NCI-H2227 (cell line): Measurements from ENCODE around the gene NEU4.
"Not testable (repeated sequence)": the region's sequence is repeated elsewhere in the genome, so short reads cannot be mapped to it uniquely, and the experiment has no call there.

Experiments used
- DNase-seq: peaks from one replicate; lab custom pipeline; 2025; ENCODE audit not compliant: unreplicated experiment; lab: John Stamatoyannopoulos, UW

Gene NEU4

GRCh38 chr2:241775223-241776177 is 33.5 kb upstream of the NEU4 start:
- DNase-seq: no peak

DNA sequence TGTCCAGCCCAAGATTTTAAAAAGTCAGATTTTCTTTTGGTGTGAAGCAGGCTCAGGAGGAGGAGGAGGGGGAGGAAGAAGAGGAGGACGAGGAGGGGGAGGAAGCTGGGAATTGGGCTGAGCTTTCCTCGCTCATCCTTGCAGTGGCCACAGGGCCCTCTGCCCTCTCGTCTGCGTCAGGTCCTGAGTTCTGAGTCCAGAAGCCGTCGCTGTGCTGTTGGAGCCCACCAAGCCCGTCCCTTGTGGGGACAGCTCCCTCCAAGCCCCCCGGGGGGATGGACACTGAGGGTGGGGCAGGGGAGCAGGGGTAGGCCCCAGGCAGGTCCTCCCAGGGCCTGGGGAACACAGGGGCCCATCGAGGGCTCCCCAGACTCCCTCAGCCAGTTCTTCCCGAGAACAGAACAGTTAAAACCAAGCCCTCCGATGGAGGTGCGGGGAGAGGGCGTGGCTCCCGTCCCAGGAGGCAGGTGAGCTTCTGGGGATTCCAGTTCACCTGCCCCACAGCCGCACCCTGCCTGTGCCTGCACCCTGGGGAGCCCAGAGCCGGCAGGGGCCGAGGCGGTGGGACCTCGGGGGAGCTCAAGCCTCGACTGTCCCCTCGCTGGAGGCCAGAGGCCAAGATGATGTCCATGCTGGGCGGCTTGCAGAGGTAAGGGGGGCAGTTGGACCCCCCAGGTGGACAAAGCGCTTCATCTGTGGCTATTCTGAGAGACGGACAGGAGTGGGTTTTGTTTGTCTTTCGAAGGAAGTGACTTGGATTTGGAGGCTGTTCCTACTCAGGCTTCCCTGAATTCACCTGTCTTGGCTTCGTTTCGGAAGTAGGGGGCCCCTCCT is 32.4 kb upstream of the NEU4 start, which contains the start of gene GAL3ST2:
Gene GAL3ST2 (plus strand): TSS at position 487 of the 834 bp plus-strand sequence. CDS start 134 bp downstream, at position 621.
- DNase-seq: no peak

DNA sequence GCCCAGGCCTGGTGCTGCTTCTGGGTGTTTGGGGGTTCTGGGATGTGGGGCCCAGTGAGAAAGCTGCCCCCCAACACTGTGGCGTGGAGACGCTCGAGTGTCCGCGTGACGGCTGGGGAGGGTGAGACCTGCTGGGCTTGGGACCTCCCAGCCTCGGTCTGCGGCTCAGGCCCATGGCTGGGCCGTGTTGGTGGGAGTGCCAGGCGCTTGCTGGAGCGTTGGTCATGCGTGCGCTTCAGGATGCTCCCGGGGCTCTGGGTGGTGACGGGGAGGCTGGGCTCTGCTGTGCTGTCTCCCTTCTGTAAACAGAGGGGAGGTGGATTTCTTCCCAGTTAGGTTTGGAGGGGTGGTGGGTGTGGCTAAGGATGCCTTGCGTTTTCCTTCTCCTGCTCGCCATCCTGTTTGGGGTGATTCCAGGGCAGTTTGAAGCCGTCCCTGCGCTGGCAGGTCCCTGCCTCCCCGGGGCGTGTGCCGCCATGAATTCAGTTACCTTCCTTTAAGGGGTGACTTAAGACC is 31.8 kb upstream of the NEU4 start:
- no peak for DNase-seq

DNA sequence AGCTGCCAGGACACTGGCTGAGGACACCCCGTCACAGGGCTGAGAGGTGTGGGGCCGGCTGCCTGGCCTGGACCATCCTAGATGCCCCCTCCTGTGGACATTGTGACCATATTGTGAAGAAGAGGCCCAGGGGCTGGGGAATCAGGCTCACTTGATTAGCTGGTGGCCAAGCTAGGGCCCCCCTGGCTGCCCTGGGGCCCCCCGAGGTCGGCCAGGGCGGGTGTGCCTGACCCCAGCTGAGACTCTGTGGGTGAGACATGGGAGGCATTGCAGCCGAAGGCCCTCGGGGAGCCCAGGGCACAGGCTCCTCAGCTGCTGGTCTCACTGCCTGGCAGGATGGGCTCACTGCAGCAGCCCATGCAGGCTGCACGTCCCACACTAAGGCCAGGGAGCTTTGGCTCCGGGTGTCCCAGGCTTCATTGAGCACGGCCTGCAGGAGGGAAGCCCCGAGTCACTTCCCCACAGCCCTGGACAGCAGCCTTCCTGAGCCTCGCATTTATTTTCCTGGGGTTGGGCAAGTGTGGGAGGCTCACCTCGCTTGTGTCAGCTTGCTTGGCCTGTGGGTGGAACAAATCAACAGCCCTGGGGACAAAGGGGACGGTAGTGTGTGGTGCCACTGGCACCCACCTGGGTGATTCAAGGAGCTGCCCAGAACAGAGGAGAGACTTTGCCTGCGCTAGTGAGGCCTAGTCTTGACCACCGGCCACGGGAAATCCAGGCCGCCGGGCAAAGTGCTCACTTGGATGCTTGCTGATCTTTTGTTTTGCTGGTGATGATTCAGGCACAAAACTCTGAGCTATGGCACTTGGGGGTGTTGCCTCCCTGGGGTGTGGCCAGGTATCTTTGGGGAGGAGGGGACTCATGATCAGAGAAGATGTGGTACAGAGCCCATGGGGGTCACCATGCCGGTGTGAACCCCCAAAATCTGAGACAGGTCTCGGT is 31.0 kb upstream of the NEU4 start:
- DNase-seq: no peak

- DNase-seq: no peak
These were observed 27.9 kb upstream of the NEU4 start for GRCh38 chr2:241780939-241781569.

GRCh38 chr2:241782053-241782452 is 26.9 kb upstream of the NEU4 start:
- not testable (repeated sequence) for DNase-seq

DNA sequence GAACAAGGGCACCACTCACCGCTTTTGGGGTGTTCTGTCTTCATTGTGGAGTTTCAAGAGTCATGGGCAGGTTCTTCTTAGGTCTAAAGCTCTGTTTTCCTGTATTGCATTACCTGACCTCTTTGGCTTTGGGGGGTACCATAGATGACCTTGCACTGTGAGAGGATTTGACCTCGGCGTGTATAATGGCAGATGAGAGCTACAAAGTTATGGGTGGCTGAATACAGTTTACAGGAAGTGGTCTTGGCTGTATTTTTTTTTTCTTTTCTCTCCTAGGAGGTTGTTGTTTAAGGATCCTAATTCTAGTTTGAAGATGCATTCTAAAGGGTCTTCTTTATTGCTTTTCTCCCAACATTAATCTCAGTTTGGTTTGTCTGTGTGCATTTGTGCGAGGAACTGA is 20.9 kb upstream of the NEU4 start:
- no peak for DNase-seq

DNA sequence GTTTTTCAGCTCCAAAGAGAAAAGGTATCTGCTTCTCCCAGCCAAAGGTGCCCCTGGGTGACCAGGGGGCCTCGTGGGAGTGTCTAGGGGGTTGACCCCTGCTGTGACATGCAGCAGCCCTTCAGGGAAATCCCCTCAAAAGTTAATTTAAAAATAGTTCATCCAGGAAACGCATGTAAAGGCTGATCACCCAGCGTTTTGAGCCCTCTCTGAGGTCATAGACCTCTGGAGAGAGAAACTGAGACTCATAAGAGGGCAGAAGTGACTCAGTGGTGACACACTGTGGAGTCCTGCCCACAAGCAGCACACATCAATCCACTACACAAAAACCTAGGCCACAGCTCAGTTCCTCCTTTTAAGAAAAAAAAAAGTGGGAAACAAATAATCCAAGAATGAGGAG is 20.4 kb upstream of the NEU4 start:
- no peak for DNase-seq

DNA sequence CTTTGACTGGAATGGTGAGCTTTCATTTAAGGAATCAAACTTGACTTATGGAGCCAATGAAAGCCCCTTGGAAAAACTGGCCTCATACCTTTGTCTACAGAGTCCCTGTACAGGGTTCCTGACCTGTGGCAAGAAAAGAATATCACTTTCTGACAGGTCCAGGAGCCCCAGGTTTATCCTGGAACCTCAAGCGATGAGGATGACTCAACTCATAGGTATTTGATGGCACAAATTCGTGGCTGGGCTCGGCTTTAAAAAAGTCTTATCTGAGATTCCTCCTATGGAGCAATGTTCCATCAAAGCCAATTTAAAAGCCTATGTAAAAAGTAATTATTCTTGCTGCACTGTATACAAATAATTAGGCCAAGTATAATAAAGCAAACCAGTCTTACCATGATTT is 17.6 kb upstream of the NEU4 start:
- DNase-seq: not testable (repeated sequence)

DNA sequence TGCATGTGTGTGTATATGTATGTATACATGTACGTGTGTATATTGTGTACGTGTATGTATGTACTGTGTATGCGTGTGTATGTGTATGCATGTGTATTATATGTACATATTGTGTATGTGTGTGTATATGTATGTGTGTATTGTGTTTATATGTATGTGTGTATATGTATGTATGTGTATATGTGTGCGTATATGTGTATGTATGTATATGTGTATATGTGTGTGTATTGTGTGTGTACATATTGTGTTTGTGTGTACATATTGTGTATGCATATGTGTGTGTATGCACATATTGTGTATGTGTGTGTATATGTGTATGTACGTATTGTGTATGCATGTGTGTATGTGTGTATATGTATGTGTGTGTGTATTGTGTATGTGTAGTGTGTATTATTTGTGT is 15.6 kb upstream of the NEU4 start:
- DNase-seq: no peak

GRCh38 chr2:241794250-241794823 is 14.7 kb upstream of the NEU4 start:
- DNase-seq: no peak

GRCh38 chr2:241795021-241795999 is 13.7 kb upstream of the NEU4 start:
- DNase-seq: no peak

DNA sequence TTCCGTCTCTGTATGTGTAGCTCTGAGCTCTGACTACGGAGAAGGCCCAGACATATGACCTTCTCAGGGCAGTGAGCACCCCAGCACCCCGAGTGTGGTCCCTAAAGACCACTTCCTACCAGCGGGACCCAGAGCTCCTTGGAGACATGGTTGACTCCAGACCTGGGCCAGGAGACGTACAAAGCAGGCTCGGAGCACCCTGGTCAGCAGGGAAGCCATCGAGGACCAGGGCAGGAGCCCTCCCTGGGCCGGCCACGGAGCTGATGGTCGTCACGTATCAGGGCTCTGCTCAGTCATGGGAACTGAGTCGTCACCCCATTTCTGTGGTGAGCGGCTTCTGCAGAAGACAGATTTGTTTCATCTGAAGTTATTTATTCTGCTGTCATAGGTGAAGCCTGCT is 12.8 kb upstream of the NEU4 start:
- DNase-seq: no peak

GRCh38 chr2:241796610-241797138 is 12.3 kb upstream of the NEU4 start:
- no peak for DNase-seq

DNA sequence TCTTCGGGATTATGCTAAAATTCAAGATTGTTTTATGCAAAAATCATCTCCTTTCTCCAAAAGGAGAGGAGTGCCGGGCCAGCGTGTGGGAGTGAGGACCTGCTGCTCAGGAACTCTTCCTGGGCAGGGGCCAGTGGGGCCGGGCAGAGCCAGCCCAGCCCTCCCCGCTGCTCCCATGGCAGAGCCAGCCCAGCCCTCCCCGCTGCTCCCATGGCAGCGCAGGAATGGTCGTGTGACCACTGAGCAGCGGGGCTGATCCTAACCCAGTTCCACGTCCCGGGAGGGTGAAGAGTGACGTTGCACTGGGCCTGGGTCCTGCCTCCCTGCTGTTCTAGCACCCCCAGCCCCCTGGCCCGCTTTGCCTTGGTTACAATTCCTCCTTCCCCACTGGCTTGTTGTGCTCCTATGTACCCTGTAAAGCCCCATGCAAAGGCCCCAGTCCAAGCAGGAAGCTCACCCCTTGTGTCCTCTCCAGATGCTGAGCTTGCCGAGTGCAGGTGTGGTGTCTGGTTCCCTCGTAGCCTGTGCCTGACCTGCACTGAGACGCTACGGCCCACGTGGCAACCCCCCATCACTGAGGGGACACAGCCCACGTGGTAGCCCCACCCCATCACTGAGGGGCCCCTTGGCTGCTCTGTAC is 11.4 kb upstream of the NEU4 start:
- DNase-seq: no peak

- no peak for DNase-seq
These were observed 10.8 kb upstream of the NEU4 start for GRCh38 chr2:241798081-241798630.
